GM23338 (cell line): ENCODE data around the gene ZFPL1. TPM values are rescaled to one million over a fixed set of nuclear protein-coding genes. Genes with fewer than 3 reads are reported as not detected.

Experiments used
- ATAC-seq: fragments of 200-7000 bp; cut with Tn5 transposase; 3 replicates; pipeline ENCODE4 v1.9.1; 2020
- DNase-seq: peaks from one replicate; pipeline ENCODE4 v3.0.0-alpha.2; 2015; ENCODE audit warnings: low spot score
- H2AFZ ChIP-seq: fragments of 200-600 bp; sonication (generic); 2 replicates; pipeline ENCODE4 v1.8.0; 2016; ENCODE audit warnings: antibody characterized with exemption, mild to moderate bottlenecking, moderate library complexity
- H3F3A ChIP-seq: fragments of 200-600 bp; sonication (generic); replicated peaks from 2 replicates; pipeline ENCODE4 v1.8.0; 2017; ENCODE audit warnings: antibody characterized with exemption, mixed run types, low read depth
- H3K27ac ChIP-seq: fragments of 200-600 bp; sonication (generic); 2 replicates; pipeline ENCODE4 v1.6.1; 2016; ENCODE audit warnings: low read depth
- H3K27me3 ChIP-seq: fragments of 200-600 bp; sonication (generic); 2 replicates; pipeline ENCODE4 v1.8.0; 2016; ENCODE audit warnings: mild to moderate bottlenecking, mixed run types, moderate library complexity; ENCODE audit not compliant: insufficient read depth
- H3K36me3 ChIP-seq: fragments of 200-600 bp; sonication (generic); 2 replicates; pipeline ENCODE4 v1.8.0; 2016; ENCODE audit warnings: mild to moderate bottlenecking; ENCODE audit not compliant: insufficient read depth
- H3K4me1 ChIP-seq: fragments of 200-600 bp; sonication (generic); 2 replicates; pipeline ENCODE4 v1.8.0; 2016; ENCODE audit warnings: mild to moderate bottlenecking, moderate library complexity; ENCODE audit not compliant: insufficient read depth
- H3K4me2 ChIP-seq: fragments of 200-600 bp; sonication (generic); 2 replicates; pipeline ENCODE4 v1.7.1; 2017; ENCODE audit warnings: mixed run types
- H3K4me3 ChIP-seq: fragments of 200-600 bp; sonication (generic); 2 replicates; pipeline ENCODE4 v1.6.1; 2016; ENCODE audit warnings: mixed run types
- H3K79me2 ChIP-seq: fragments of 200-600 bp; sonication (generic); replicated peaks from 2 replicates; pipeline ENCODE4 v1.8.0; 2017; ENCODE audit warnings: mild to moderate bottlenecking; ENCODE audit not compliant: insufficient read depth
- H3K9me2 ChIP-seq: fragments of 200-600 bp; sonication (generic); 2 replicates; pipeline ENCODE4 v1.8.0; 2017; ENCODE audit not compliant: insufficient read depth
- H4K20me1 ChIP-seq: fragments of 200-600 bp; sonication (generic); replicated peaks from 2 replicates; pipeline ENCODE4 v1.8.0; 2017; ENCODE audit warnings: mild to moderate bottlenecking; ENCODE audit not compliant: insufficient read depth
- H3K27ac Mint-ChIP-seq: 2 replicates; pipeline ENCODE4 v1.8.0; 2020; ENCODE audit warnings: inconsistent platforms, mild to moderate bottlenecking, moderate library complexity, mixed read lengths
- H3K27me3 Mint-ChIP-seq: 3 replicates; pipeline ENCODE4 v1.8.0; 2022; ENCODE audit warnings: low read depth, mild to moderate bottlenecking, moderate library complexity, mixed read lengths, inconsistent platforms; ENCODE audit not compliant: insufficient read depth, poor library complexity
- H3K36me3 Mint-ChIP-seq: 3 replicates; pipeline ENCODE4 v1.8.0; 2021; ENCODE audit warnings: low read depth, mild to moderate bottlenecking, inconsistent platforms, moderate library complexity, mixed read lengths
- H3K4me1 Mint-ChIP-seq: 3 replicates; pipeline ENCODE4 v1.8.0; 2020; ENCODE audit warnings: mild to moderate bottlenecking, inconsistent platforms, mixed read lengths
- H3K4me3 Mint-ChIP-seq: 3 replicates; pipeline ENCODE4 v1.8.0; 2021; ENCODE audit warnings: moderate library complexity, mild to moderate bottlenecking, inconsistent platforms, mixed read lengths
- H3K9me3 Mint-ChIP-seq: 3 replicates; pipeline ENCODE4 v1.8.0; 2020; ENCODE audit warnings: moderate library complexity, mild to moderate bottlenecking, inconsistent platforms, mixed read lengths
- CREB1 ChIP-seq: fragments of 250-450 bp; sonication (Bioruptor Pico); IDR thresholded peaks from 2 replicates; pipeline ENCODE4 v1.5.0; 2020; ENCODE audit warnings: low read depth, mild to moderate bottlenecking, moderate library complexity
- CTCF ChIP-seq, 2 experiments: fragments of 200-600 bp in 1 of 2; sonication (generic) in 1 of 2; conservative IDR thresholded peaks; 2 replicates each; pipeline versions ENCODE4 v1.5.1 to v1.6.1; 2016 to 2017; ENCODE audit warnings: antibody characterized with exemption in 2 of 2, low read depth in 2 of 2, mild to moderate bottlenecking in 2 of 2, moderate library complexity in 1 of 2
- ETS1 ChIP-seq: IDR thresholded peaks from 2 replicates; pipeline ENCODE4 v1.6.1; 2016; ENCODE audit warnings: antibody characterized with exemption
- EZH2 ChIP-seq: fragments of 200-600 bp; sonication (generic); IDR thresholded peaks from one replicate; pipeline ENCODE4 v1.8.0; 2017; ENCODE audit warnings: antibody characterized with exemption, mild to moderate bottlenecking, low read depth; ENCODE audit not compliant: unreplicated experiment
- EZH2phosphoT487 ChIP-seq: fragments of 200-600 bp; sonication (generic); IDR thresholded peaks from one replicate; pipeline ENCODE4 v1.8.1; 2018; ENCODE audit warnings: antibody characterized with exemption; ENCODE audit not compliant: unreplicated experiment
- JUNB ChIP-seq: IDR thresholded peaks from one replicate; pipeline ENCODE4 v1.6.1; 2016; ENCODE audit warnings: antibody characterized with exemption; ENCODE audit not compliant: unreplicated experiment
- NANOG ChIP-seq: IDR thresholded peaks from 2 replicates; pipeline ENCODE4 v1.6.1; 2016; ENCODE audit warnings: antibody characterized with exemption, borderline replicate concordance
- POLR2AphosphoS5 ChIP-seq: IDR thresholded peaks from 2 replicates; pipeline ENCODE4 v1.6.1; 2016; ENCODE audit warnings: antibody characterized with exemption, low read depth
- REST ChIP-seq: IDR thresholded peaks from one replicate; pipeline ENCODE4 v1.6.1; 2018; ENCODE audit warnings: antibody characterized with exemption; ENCODE audit not compliant: unreplicated experiment
- STAT1 ChIP-seq: IDR thresholded peaks from one replicate; pipeline ENCODE4 v1.6.1; 2016; ENCODE audit warnings: antibody characterized with exemption; ENCODE audit not compliant: unreplicated experiment
- ZNF114 ChIP-seq: fragments of 250-450 bp; sonication (Bioruptor Pico); IDR thresholded peaks from 2 replicates; pipeline ENCODE4 v1.5.0; 2020; ENCODE audit warnings: mild to moderate bottlenecking, moderate library complexity
- ZNF331 ChIP-seq: fragments of 250-450 bp; sonication (Bioruptor Pico); IDR thresholded peaks from 2 replicates; pipeline ENCODE4 v1.5.0; 2020; ENCODE audit warnings: low read depth, mild to moderate bottlenecking, moderate library complexity
- polyA plus RNA-seq: library from polyadenylated mRNA; unstranded; fragments of >200 nt; fragmentation: Nextera tagmentation; extraction: Ambion mirVana; gene quantifications from 2 replicates; pipeline ENCODE4 v1.2.1, GENCODE V29; 2016
- total RNA-seq: library from RNA; depleted of rRNA; stranded (reverse); fragments of >200 nt; shearing (Covaris generic); gene quantifications from 2 replicates; pipeline ENCODE4 v1.2.3, GENCODE V29; 2014
- TF ChIP-seq, protein P1 (sequence below): fragments of 250-450 bp; sonication (Bioruptor Pico); IDR thresholded peaks from 2 replicates; pipeline ENCODE4 v1.5.0; 2020; ENCODE audit warnings: mild to moderate bottlenecking, moderate library complexity

The ZFPL1 gene
- total and polyA plus RNA-seq, 2 experiments from 2014 or later = 26.3 to 26.8 TPM

DNA sequence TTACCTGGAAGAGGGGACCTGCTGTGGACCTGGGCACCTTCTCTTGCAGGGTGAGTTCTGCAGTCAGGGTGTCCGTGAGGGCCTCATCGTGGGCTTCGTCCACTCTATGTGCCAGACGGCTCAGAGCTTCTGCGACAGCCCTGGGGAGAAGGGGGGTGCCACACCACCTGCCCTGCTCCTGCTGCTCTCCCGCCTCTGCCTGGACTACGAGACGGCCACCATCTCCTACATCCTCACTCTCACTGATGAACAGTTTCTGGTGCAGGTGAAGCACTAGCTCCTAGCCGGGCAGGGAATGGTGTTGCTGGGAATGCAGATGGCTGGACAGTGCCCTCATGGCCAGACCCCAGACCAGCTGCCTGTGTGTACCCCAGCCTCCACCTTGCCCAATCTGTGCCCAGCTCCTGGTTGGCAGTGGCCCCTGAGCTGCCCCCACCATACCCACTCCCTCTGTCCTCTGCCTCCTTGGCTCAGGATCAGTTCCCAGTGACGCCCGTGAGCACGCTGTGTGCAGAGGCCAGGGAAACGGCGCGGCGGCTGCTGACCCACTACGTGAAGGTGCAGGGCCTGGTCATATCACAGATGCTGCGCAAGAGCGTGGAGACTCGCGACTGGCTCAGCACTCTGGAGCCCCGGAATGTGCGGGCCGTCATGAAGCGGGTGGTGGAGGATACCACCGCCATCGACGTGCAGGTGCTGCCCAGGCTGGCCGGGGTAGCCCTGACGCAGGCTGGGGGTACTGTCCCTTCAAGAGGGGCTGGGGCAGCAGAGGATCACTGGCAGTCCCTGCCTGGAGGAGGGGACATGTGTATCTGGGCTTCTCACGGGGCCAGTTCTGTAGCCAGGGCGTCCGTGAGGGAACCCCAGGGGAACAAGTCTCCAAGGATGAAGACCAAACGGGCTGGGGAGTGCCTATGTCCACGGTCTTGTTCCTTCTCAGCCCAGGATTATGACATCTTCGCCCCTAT, 25.5 kb downstream of the ZFPL1 start:
- no peak for ATAC-seq
- H3F3A ChIP-seq = peaks cover 9% of the 10 kb centered on the region; the same call in 1 of the 2 replicates
- DNase-seq = no peak

More for the DNA sequence above, 25.5 kb downstream of the ZFPL1 start:
- Histone ChIP-seq H3K9me2 (no peaks in the 10 kb centered on the region), H4K20me1 (no peaks in the 10 kb centered on the region; the same call in 1 of the 2 replicates), H3K4me1 (peaks cover 13% of the 10 kb centered on the region), H3K4me2 (no peak overlapping the region), H3K4me3 (no peak overlapping the region), H2AFZ (no peak overlapping the region), H3K27ac (no peak overlapping the region), H3K27me3 (no peaks in the 10 kb centered on the region), H3K36me3 (0 out of 2 replicates have a peak, but pooled peaks cover 3% of the 10 kb centered on the region), H3K79me2 (peaks cover 13% of the 10 kb centered on the region)
- TF ChIP-seq JUNB (no peak), EZH2 (no peak), CREB1 (no peak), NANOG (no peak), CTCF (conservative IDR thresholded peaks at IDR 0.05; ENCODE audit: low read depth in 2 of 2) (no peak), ZNF331 (no peak), ETS1 (no peak), STAT1 (no peak), POLR2AphosphoS5 (no peak), ZNF114 (CRISPR knock-in tag) (no peak), REST (no peak), EZH2phosphoT487 (no peak)
- TF ChIP-seq, protein P1, sequence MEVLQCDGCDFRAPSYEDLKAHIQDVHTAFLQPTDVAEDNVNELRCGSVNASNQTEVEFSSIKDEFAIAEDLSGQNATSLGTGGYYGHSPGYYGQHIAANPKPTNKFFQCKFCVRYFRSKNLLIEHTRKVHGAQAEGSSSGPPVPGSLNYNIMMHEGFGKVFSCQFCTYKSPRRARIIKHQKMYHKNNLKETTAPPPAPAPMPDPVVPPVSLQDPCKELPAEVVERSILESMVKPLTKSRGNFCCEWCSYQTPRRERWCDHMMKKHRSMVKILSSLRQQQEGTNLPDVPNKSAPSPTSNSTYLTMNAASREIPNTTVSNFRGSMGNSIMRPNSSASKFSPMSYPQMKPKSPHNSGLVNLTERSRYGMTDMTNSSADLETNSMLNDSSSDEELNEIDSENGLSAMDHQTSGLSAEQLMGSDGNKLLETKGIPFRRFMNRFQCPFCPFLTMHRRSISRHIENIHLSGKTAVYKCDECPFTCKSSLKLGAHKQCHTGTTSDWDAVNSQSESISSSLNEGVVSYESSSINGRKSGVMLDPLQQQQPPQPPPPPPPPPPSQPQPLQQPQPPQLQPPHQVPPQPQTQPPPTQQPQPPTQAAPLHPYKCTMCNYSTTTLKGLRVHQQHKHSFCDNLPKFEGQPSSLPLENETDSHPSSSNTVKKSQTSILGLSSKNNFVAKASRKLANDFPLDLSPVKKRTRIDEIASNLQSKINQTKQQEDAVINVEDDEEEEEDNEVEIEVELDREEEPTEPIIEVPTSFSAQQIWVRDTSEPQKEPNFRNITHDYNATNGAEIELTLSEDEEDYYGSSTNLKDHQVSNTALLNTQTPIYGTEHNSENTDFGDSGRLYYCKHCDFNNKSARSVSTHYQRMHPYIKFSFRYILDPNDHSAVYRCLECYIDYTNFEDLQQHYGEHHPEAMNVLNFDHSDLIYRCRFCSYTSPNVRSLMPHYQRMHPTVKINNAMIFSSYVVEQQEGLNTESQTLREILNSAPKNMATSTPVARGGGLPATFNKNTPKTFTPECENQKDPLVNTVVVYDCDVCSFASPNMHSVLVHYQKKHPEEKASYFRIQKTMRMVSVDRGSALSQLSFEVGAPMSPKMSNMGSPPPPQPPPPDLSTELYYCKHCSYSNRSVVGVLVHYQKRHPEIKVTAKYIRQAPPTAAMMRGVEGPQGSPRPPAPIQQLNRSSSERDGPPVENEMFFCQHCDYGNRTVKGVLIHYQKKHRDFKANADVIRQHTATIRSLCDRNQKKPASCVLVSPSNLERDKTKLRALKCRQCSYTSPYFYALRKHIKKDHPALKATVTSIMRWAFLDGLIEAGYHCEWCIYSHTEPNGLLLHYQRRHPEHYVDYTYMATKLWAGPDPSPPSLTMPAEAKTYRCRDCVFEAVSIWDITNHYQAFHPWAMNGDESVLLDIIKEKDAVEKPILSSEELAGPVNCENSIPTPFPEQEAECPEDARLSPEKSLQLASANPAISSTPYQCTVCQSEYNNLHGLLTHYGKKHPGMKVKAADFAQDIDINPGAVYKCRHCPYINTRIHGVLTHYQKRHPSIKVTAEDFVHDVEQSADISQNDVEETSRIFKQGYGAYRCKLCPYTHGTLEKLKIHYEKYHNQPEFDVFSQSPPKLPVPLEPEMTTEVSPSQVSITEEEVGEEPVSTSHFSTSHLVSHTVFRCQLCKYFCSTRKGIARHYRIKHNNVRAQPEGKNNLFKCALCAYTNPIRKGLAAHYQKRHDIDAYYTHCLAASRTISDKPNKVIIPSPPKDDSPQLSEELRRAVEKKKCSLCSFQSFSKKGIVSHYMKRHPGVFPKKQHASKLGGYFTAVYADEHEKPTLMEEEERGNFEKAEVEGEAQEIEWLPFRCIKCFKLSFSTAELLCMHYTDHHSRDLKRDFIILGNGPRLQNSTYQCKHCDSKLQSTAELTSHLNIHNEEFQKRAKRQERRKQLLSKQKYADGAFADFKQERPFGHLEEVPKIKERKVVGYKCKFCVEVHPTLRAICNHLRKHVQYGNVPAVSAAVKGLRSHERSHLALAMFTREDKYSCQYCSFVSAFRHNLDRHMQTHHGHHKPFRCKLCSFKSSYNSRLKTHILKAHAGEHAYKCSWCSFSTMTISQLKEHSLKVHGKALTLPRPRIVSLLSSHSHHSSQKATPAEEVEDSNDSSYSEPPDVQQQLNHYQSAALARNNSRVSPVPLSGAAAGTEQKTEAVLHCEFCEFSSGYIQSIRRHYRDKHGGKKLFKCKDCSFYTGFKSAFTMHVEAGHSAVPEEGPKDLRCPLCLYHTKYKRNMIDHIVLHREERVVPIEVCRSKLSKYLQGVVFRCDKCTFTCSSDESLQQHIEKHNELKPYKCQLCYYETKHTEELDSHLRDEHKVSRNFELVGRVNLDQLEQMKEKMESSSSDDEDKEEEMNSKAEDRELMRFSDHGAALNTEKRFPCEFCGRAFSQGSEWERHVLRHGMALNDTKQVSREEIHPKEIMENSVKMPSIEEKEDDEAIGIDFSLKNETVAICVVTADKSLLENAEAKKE (CRISPR knock-in tag) = no peak
- Mint-ChIP-seq H3K9me3 (peaks cover 2% of the 10 kb centered on the region; the same call in 2 of the 3 replicates), H3K4me1 (peaks cover 25% of the 10 kb centered on the region), H3K27me3 (peaks cover 24% of the 10 kb centered on the region), H3K4me3 (no peak overlapping the region), H3K36me3 (peaks cover 16% of the 10 kb centered on the region; the same call in 1 of the 3 replicates), H3K27ac (no peak overlapping the region)
